ENCODE results near the gene DOC2B. TPM values are rescaled to one million over a fixed set of nuclear protein-coding genes. Genes with fewer than 3 reads are reported as not detected.

Gene DOC2B
- polyA plus RNA-seq, 1 of the 3 experiments (the other 2 are of a cell fraction), result 0.16 TPM

- 47% methylated on average over 5 of the region's 8 CpGs for WGBS (ENCODE audit: low lambda C conversion rate)
- no peaks in the 10 kb centered on the region for H3K9me2 ChIP-seq
- no peak overlapping the region for H3K27ac ChIP-seq (ENCODE audit: low read depth in 2 of 2, low read length in 1 of 2)
- H3K36me3 ChIP-seq (replicated peaks in 1 of 2; ENCODE audit: control insufficient read depth in 1 of 2, insufficient read depth in 2 of 2, low read length in 1 of 2), result no peaks in the 10 kb centered on the region
- H3K4me1 ChIP-seq (ENCODE audit: control insufficient read depth in 1 of 2, insufficient read depth in 2 of 2, low read depth in 1 of 2, low read length in 1 of 2), result peaks cover 7 to 10% of the 10 kb centered on the region in 2 experiments; a peak in 2 of 4 replicates
- H3F3A ChIP-seq (replicated peaks; ENCODE audit: insufficient read depth), result no peaks in the 10 kb centered on the region
- H3K4me3 ChIP-seq (ENCODE audit: low read depth in 2 of 2, low read length in 1 of 2), result no peak overlapping the region
- ChIA-PET CTCF (interaction anchor here (1.1 kb wide), 1 partner anchor 27 kb away, joined by 3 read pairs; no protein-coding TSS in a partner anchor), POLR2A (no interaction called here)
- H3K9ac ChIP-seq, result no peak overlapping the region; the same call in 1 of the 2 replicates
- H3K27me3 ChIP-seq (ENCODE audit: insufficient read depth), result no peaks in the 10 kb centered on the region
- no peaks in the 10 kb centered on the region for H4K20me1 ChIP-seq (ENCODE audit: insufficient read depth)
- no peak for TF ChIP-seq GATA2 (CRISPR knock-in tag; IDR thresholded peaks at IDR 0.05)
- TF ChIP-seq CTCF (IDR thresholded peaks at IDR 0.05), result no peak
- TF ChIP-seq TEAD4 (IDR thresholded peaks at IDR 0.05; ENCODE audit: borderline replicate concordance, insufficient read depth), result no peak
- no peak for TF ChIP-seq EZH2phosphoT487 (IDR thresholded peaks at IDR 0.05; ENCODE audit: borderline replicate concordance, low read depth)
- no peak for TF ChIP-seq FOXJ3 (CRISPR knock-in tag; IDR thresholded peaks at IDR 0.05)
- no peak for TF ChIP-seq IRF3 (IDR thresholded peaks at IDR 0.05; ENCODE audit: low read depth, low read length)
- no peak for TF ChIP-seq NFIC (IDR thresholded peaks at IDR 0.05; ENCODE audit: borderline replicate concordance)
- no peak for TF ChIP-seq ELF1 (IDR thresholded peaks at IDR 0.05)
- DNase-seq, result no peak
- H3K4me2 ChIP-seq, result 0 out of 2 replicates have a peak overlapping the region, but pooled peaks have one; percentile 26
- no peak overlapping the region for H2AFZ ChIP-seq (ENCODE audit: low read depth)
- no peaks in the 10 kb centered on the region for H3K79me2 ChIP-seq (ENCODE audit: insufficient read depth)
- H3K9me3 ChIP-seq, result no peaks in the 10 kb centered on the region
Measured at GRCh38 chr17:228951-229708, 47.7 kb upstream of the DOC2B start.

- Histone ChIP-seq H3K9me2 (no peaks in the 10 kb centered on the region), H3K79me2 (ENCODE audit: insufficient read depth) (no peaks in the 10 kb centered on the region), H2AFZ (ENCODE audit: low read depth) (no peak overlapping the region), H3K4me1 (ENCODE audit: control insufficient read depth in 1 of 2, insufficient read depth in 2 of 2, low read depth in 1 of 2, low read length in 1 of 2) (peaks cover 7 to 10% of the 10 kb centered on the region in 2 experiments; a peak in 2 of 4 replicates), H3K4me3 (ENCODE audit: low read depth in 2 of 2, low read length in 1 of 2) (no peak overlapping the region), H3K36me3 (replicated peaks in 1 of 2; ENCODE audit: control insufficient read depth in 1 of 2, insufficient read depth in 2 of 2, low read length in 1 of 2) (no peaks in the 10 kb centered on the region), H3K9ac (no peak overlapping the region), H3K9me3 (no peaks in the 10 kb centered on the region), H3K27me3 (ENCODE audit: insufficient read depth) (no peaks in the 10 kb centered on the region), H4K20me1 (ENCODE audit: insufficient read depth) (no peaks in the 10 kb centered on the region), H3K4me2 (no peak overlapping the region), H3K27ac (ENCODE audit: low read depth in 2 of 2, low read length in 1 of 2) (no peak overlapping the region), H3F3A (replicated peaks; ENCODE audit: insufficient read depth) (no peaks in the 10 kb centered on the region)
- POLR2A ChIA-PET, result no interaction called here
- CTCF ChIA-PET, result interaction anchor here (1.1 kb wide), 1 partner anchor 26 kb away, joined by 3 read pairs; no protein-coding TSS in a partner anchor
- 80% methylated on average over 16 of the region's 19 CpGs for WGBS (ENCODE audit: low lambda C conversion rate)
- no peak for DNase-seq
- TF ChIP-seq NRF1 (IDR thresholded peaks at IDR 0.05; ENCODE audit: low read depth, low read length), result no peak
- no peak for TF ChIP-seq POLR2AphosphoS5 (IDR thresholded peaks at IDR 0.05; ENCODE audit: low read depth, low read length)
- no peak for TF ChIP-seq ELF1 (IDR thresholded peaks at IDR 0.05)
- TF ChIP-seq FOSL2 (IDR thresholded peaks at IDR 0.05; ENCODE audit: borderline replicate concordance, low read depth), result no peak
- TF ChIP-seq FOXJ3 (CRISPR knock-in tag; IDR thresholded peaks at IDR 0.05), result no peak
- TF ChIP-seq CTCF (IDR thresholded peaks at IDR 0.05), result no peak
- TF ChIP-seq NFIC (IDR thresholded peaks at IDR 0.05; ENCODE audit: borderline replicate concordance), result no peak
- TF ChIP-seq PBX3 (IDR thresholded peaks at IDR 0.05), result no peak
- TF ChIP-seq SIN3A (IDR thresholded peaks at IDR 0.05; ENCODE audit: borderline replicate concordance, low read depth, low read length), result no peak
- no peak for TF ChIP-seq JUND (IDR thresholded peaks at IDR 0.05)
- TF ChIP-seq USF2 (IDR thresholded peaks at IDR 0.05; ENCODE audit: borderline replicate concordance, low read depth, low read length), result no peak
Measured at GRCh38 chr17:227946-228615, 46.6 kb upstream of the DOC2B start.
